Measurements from ENCODE around the gene CMA1. TPM values are rescaled to one million over a fixed set of nuclear protein-coding genes. Genes with fewer than 3 reads are reported as not detected.
"Not testable (repeated sequence)": the region's sequence is repeated elsewhere in the genome, so short reads cannot be mapped to it uniquely, and the experiment has no call there.

Gene CMA1
- polyA plus RNA-seq, 1 donor from 2014 or later, result not detected

DNA sequence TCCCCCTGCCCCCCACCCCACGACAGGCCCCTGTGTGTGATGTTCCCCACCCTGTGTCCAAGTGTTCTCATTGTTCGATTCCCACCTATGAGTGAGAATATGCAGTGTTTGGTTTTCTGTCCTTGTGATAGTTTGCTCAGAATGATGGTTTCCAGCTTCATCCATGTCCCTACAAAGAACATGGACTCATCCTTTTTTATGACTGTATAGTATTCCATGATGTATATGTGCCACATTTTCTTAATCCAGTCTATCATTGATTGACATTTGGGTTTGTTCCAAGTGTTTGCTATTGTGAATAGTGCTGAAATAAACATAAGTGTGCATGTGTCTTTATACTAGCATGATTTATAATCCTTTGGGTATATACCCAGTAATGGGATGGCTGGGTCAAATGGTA is 37.6 kb downstream of the CMA1 start:
- H4K20me1 ChIP-seq (ENCODE audit: insufficient read depth); H3K27ac ChIP-seq (ENCODE audit: low read length); H3K9me3 ChIP-seq (ENCODE audit: low read length); H3K27me3 ChIP-seq (ENCODE audit: insufficient read depth, low read depth, low read length); H3K9me2 ChIP-seq (ENCODE audit: insufficient read depth, low read length); H3F3A ChIP-seq (ENCODE audit: insufficient read depth, low read length, poor library complexity, severe bottlenecking); H3K9ac ChIP-seq (ENCODE audit: low read length); H2AFZ ChIP-seq (ENCODE audit: low read depth, low read length); H3K36me3 ChIP-seq (ENCODE audit: insufficient read depth, low read length); H3K4me3 ChIP-seq (ENCODE audit: low read length); H3K79me2 ChIP-seq (replicated peaks; ENCODE audit: insufficient read depth, low read length); H3K4me2 ChIP-seq (ENCODE audit: low read length): not testable (repeated sequence)

DNA sequence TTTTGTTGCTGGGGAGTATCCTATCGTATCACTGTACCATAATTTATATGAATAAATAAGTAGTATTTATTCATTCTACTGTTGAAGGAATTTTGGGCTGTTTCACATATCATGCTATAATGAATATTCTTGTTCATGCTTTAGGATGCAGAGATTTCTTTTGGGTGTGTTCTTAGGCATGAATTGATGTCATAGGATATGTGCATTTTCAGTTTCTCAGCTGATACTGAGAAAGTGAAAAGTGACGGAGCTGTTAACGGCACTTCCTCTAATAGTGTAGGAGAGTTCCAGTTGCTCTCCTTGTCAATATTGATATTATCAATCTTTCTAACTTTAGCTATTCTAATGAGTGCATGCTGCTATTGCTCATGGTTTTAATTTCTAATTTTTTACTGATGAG is 42.3 kb downstream of the CMA1 start:
- Histone ChIP-seq H3K36me3 (ENCODE audit: insufficient read depth, low read length) (no peaks in the 10 kb centered on the region), H2AFZ (ENCODE audit: low read depth, low read length) (no peak overlapping the region), H3K27me3 (ENCODE audit: insufficient read depth, low read depth, low read length) (no peaks in the 10 kb centered on the region), H3F3A (ENCODE audit: insufficient read depth, low read length, poor library complexity, severe bottlenecking) (no peaks in the 10 kb centered on the region), H3K9ac (ENCODE audit: low read length) (no peak overlapping the region), H3K9me3 (ENCODE audit: low read length) (no peaks in the 10 kb centered on the region), H3K4me3 (ENCODE audit: low read length) (no peak overlapping the region), H4K20me1 (ENCODE audit: insufficient read depth) (no peaks in the 10 kb centered on the region), H3K27ac (ENCODE audit: low read length) (no peak overlapping the region), H3K79me2 (replicated peaks; ENCODE audit: insufficient read depth, low read length) (no peaks in the 10 kb centered on the region), H3K4me2 (ENCODE audit: low read length) (no peak overlapping the region), H3K9me2 (ENCODE audit: insufficient read depth, low read length) (no peaks in the 10 kb centered on the region)
- TF ChIP-seq, protein P1, sequence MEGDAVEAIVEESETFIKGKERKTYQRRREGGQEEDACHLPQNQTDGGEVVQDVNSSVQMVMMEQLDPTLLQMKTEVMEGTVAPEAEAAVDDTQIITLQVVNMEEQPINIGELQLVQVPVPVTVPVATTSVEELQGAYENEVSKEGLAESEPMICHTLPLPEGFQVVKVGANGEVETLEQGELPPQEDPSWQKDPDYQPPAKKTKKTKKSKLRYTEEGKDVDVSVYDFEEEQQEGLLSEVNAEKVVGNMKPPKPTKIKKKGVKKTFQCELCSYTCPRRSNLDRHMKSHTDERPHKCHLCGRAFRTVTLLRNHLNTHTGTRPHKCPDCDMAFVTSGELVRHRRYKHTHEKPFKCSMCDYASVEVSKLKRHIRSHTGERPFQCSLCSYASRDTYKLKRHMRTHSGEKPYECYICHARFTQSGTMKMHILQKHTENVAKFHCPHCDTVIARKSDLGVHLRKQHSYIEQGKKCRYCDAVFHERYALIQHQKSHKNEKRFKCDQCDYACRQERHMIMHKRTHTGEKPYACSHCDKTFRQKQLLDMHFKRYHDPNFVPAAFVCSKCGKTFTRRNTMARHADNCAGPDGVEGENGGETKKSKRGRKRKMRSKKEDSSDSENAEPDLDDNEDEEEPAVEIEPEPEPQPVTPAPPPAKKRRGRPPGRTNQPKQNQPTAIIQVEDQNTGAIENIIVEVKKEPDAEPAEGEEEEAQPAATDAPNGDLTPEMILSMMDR (IDR thresholded peaks at IDR 0.05; ENCODE audit: poor library complexity, severe bottlenecking), result no peak
- TF ChIP-seq SMC3 (conservative IDR thresholded peaks at IDR 0.05; ENCODE audit: poor library complexity) (no peak), POLR2AphosphoS5 (IDR thresholded peaks at IDR 0.05) (no peak), MXI1 (conservative IDR thresholded peaks at IDR 0.05; ENCODE audit: poor library complexity, severe bottlenecking) (no peak), EP300 (conservative IDR thresholded peaks at IDR 0.05; ENCODE audit: poor library complexity, severe bottlenecking) (no peak), EZH2 (IDR thresholded peaks at IDR 0.05; ENCODE audit: borderline replicate concordance, insufficient read depth, low read length, poor library complexity, severe bottlenecking) (no peak), TAF1 (IDR thresholded peaks at IDR 0.05; ENCODE audit: low read depth) (no peak), RAD21 (conservative IDR thresholded peaks at IDR 0.05) (no peak)
- TF ChIP-seq, protein P2, sequence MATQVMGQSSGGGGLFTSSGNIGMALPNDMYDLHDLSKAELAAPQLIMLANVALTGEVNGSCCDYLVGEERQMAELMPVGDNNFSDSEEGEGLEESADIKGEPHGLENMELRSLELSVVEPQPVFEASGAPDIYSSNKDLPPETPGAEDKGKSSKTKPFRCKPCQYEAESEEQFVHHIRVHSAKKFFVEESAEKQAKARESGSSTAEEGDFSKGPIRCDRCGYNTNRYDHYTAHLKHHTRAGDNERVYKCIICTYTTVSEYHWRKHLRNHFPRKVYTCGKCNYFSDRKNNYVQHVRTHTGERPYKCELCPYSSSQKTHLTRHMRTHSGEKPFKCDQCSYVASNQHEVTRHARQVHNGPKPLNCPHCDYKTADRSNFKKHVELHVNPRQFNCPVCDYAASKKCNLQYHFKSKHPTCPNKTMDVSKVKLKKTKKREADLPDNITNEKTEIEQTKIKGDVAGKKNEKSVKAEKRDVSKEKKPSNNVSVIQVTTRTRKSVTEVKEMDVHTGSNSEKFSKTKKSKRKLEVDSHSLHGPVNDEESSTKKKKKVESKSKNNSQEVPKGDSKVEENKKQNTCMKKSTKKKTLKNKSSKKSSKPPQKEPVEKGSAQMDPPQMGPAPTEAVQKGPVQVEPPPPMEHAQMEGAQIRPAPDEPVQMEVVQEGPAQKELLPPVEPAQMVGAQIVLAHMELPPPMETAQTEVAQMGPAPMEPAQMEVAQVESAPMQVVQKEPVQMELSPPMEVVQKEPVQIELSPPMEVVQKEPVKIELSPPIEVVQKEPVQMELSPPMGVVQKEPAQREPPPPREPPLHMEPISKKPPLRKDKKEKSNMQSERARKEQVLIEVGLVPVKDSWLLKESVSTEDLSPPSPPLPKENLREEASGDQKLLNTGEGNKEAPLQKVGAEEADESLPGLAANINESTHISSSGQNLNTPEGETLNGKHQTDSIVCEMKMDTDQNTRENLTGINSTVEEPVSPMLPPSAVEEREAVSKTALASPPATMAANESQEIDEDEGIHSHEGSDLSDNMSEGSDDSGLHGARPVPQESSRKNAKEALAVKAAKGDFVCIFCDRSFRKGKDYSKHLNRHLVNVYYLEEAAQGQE (IDR thresholded peaks at IDR 0.05; ENCODE audit: borderline replicate concordance), result no peak

DNA sequence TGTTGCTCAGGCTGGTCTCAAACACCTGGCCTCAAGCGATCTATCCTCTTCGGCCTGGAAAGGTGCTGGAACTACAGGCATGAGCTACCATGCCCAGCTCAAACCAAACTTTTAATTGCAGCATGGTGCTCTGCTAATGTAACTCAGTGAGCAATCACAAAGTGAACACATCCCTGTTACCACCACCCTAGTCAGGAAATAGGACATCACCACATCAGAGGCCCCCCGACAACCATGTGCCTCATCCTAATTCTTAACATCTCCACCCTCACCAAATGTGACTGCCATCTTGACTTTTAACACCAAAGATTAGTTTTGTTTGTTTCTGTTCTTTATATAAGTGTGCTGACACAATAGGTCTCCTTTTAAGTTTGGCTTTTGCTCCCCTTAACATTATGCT is 42.7 kb downstream of the CMA1 start:
- H3K9ac ChIP-seq (ENCODE audit: low read length), result no peak overlapping the region
- H3K4me2 ChIP-seq (ENCODE audit: low read length), result no peak overlapping the region
- no peak overlapping the region for H3K4me3 ChIP-seq (ENCODE audit: low read length)
- H3K9me3 ChIP-seq (ENCODE audit: low read length), result no peaks in the 10 kb centered on the region
- no peak overlapping the region for H2AFZ ChIP-seq (ENCODE audit: low read depth, low read length)
- no peaks in the 10 kb centered on the region for H3K79me2 ChIP-seq (replicated peaks; ENCODE audit: insufficient read depth, low read length)
- no peaks in the 10 kb centered on the region for H3K27me3 ChIP-seq (ENCODE audit: insufficient read depth, low read depth, low read length)
- TF ChIP-seq EP300 (conservative IDR thresholded peaks at IDR 0.05; ENCODE audit: poor library complexity, severe bottlenecking), result no peak
- no peak overlapping the region for H3K27ac ChIP-seq (ENCODE audit: low read length)
- H3F3A ChIP-seq (ENCODE audit: insufficient read depth, low read length, poor library complexity, severe bottlenecking), result no peaks in the 10 kb centered on the region
- no peaks in the 10 kb centered on the region for H4K20me1 ChIP-seq (ENCODE audit: insufficient read depth)
- H3K9me2 ChIP-seq (ENCODE audit: insufficient read depth, low read length), result no peaks in the 10 kb centered on the region
- no peaks in the 10 kb centered on the region for H3K36me3 ChIP-seq (ENCODE audit: insufficient read depth, low read length)

Data from neural cell (in vitro differentiated cells).